ENCODE data around the gene ARL8B. TPM values are rescaled to one million over a fixed set of nuclear protein-coding genes. Genes with fewer than 3 reads are reported as not detected.

The ARL8B gene
- total RNA-seq, 1 experiment from 2014 or later = 52.4 TPM

GRCh38 chr3:5116538-5116937 is 5.6 kb upstream of the ARL8B start:
- no peaks in the 10 kb centered on the region for H3K79me2 ChIP-seq (ENCODE audit: low read length)
- no peak for DNase-seq
- no peak overlapping the region for H3K9ac ChIP-seq (ENCODE audit: low read length)
- H3K4me3 ChIP-seq (ENCODE audit: low read length) = no peak overlapping the region
- H3K4me1 ChIP-seq (ENCODE audit: low read length) = no peaks in the 10 kb centered on the region
- H3K27me3 ChIP-seq (ENCODE audit: low read length) = no peaks in the 10 kb centered on the region
- no peak overlapping the region for H3K4me2 ChIP-seq (ENCODE audit: low read depth, low read length, poor library complexity, severe bottlenecking)
- no peak overlapping the region for H2AFZ ChIP-seq (ENCODE audit: low read length)
- no peaks in the 10 kb centered on the region for H3K9me3 ChIP-seq (ENCODE audit: low read length)
- H3K9me2 ChIP-seq (replicated peaks; ENCODE audit: insufficient read depth, low read length) = no peaks in the 10 kb centered on the region
- H3K36me3 ChIP-seq (ENCODE audit: insufficient read depth, low read length) = no peaks in the 10 kb centered on the region
- no peaks in the 10 kb centered on the region for H4K20me1 ChIP-seq (ENCODE audit: insufficient read depth, low read depth, low read length)
- H3K27ac ChIP-seq (ENCODE audit: low read length) = no peak overlapping the region

- no peak for DNase-seq
- H3K4me3 ChIP-seq (ENCODE audit: low read length) = no peak overlapping the region
- H3K27ac ChIP-seq (ENCODE audit: low read length) = no peak overlapping the region
- no peak overlapping the region for H2AFZ ChIP-seq (ENCODE audit: low read length)
- no peaks in the 10 kb centered on the region for H3K9me2 ChIP-seq (replicated peaks; ENCODE audit: insufficient read depth, low read length)
- H3K79me2 ChIP-seq (ENCODE audit: low read length) = peaks cover 33% of the 10 kb centered on the region
- peaks cover 18% of the 10 kb centered on the region for H4K20me1 ChIP-seq (ENCODE audit: insufficient read depth, low read depth, low read length)
- H3K36me3 ChIP-seq (ENCODE audit: insufficient read depth, low read length) = no peaks in the 10 kb centered on the region
- H3K27me3 ChIP-seq (ENCODE audit: low read length) = no peaks in the 10 kb centered on the region
- peaks cover 21% of the 10 kb centered on the region for H3K4me1 ChIP-seq (ENCODE audit: low read length)
- H3K9ac ChIP-seq (ENCODE audit: low read length) = no peak overlapping the region
- H3K9me3 ChIP-seq (ENCODE audit: low read length) = no peaks in the 10 kb centered on the region
- no peak overlapping the region for H3K4me2 ChIP-seq (ENCODE audit: low read depth, low read length, poor library complexity, severe bottlenecking)
These were observed 1.6 kb upstream of the ARL8B start for GRCh38 chr3:5120446-5120845.

GRCh38 chr3:5122741-5123706 is 932 bp downstream of the ARL8B start:
- Histone ChIP-seq H2AFZ (ENCODE audit: low read length) (no peak overlapping the region; the same call in 1 of the 2 replicates), H3K4me1 (ENCODE audit: low read length) (peaks cover 27% of the 10 kb centered on the region), H3K4me3 (ENCODE audit: low read length) (peak overlapping the region; percentile 100), H3K4me2 (ENCODE audit: low read depth, low read length, poor library complexity, severe bottlenecking) (peak overlapping the region; percentile 83), H3K79me2 (ENCODE audit: low read length) (peaks cover 58% of the 10 kb centered on the region), H3K36me3 (ENCODE audit: insufficient read depth, low read length) (no peaks in the 10 kb centered on the region), H3K9me3 (ENCODE audit: low read length) (no peaks in the 10 kb centered on the region), H3K27ac (ENCODE audit: low read length) (peak overlapping the region; percentile 18; the same call in 1 of the 2 replicates), H4K20me1 (ENCODE audit: insufficient read depth, low read depth, low read length) (peaks cover 22% of the 10 kb centered on the region), H3K27me3 (ENCODE audit: low read length) (no peaks in the 10 kb centered on the region), H3K9ac (ENCODE audit: low read length) (peak overlapping the region; percentile 97), H3K9me2 (replicated peaks; ENCODE audit: insufficient read depth, low read length) (no peaks in the 10 kb centered on the region)
- DNase-seq = peak; percentile 60

- no peak for DNase-seq
- H3K9me3 ChIP-seq (ENCODE audit: low read length) = no peaks in the 10 kb centered on the region
- H3K36me3 ChIP-seq (ENCODE audit: insufficient read depth, low read length) = no peaks in the 10 kb centered on the region
- H2AFZ ChIP-seq (ENCODE audit: low read length) = no peak overlapping the region
- peak overlapping the region; percentile 100 for H3K4me3 ChIP-seq (ENCODE audit: low read length)
- peaks cover 22% of the 10 kb centered on the region for H4K20me1 ChIP-seq (ENCODE audit: insufficient read depth, low read depth, low read length)
- H3K4me2 ChIP-seq (ENCODE audit: low read depth, low read length, poor library complexity, severe bottlenecking) = peak overlapping the region; percentile 83
- peak overlapping the region; percentile 97 for H3K9ac ChIP-seq (ENCODE audit: low read length)
- H3K9me2 ChIP-seq (replicated peaks; ENCODE audit: insufficient read depth, low read length) = no peaks in the 10 kb centered on the region
- peaks cover 67% of the 10 kb centered on the region for H3K79me2 ChIP-seq (ENCODE audit: low read length)
- H3K27ac ChIP-seq (ENCODE audit: low read length) = no peak overlapping the region
- peaks cover 27% of the 10 kb centered on the region for H3K4me1 ChIP-seq (ENCODE audit: low read length)
- H3K27me3 ChIP-seq (ENCODE audit: low read length) = no peaks in the 10 kb centered on the region
These were observed 1.8 kb downstream of the ARL8B start for GRCh38 chr3:5123937-5124336.

GRCh38 chr3:5126586-5126985 is 4.5 kb downstream of the ARL8B start:
- Histone ChIP-seq H3K4me1 (ENCODE audit: low read length) (peaks cover 27% of the 10 kb centered on the region), H3K4me2 (ENCODE audit: low read depth, low read length, poor library complexity, severe bottlenecking) (no peak overlapping the region), H3K9ac (ENCODE audit: low read length) (no peak overlapping the region), H3K9me2 (replicated peaks; ENCODE audit: insufficient read depth, low read length) (no peaks in the 10 kb centered on the region), H3K4me3 (ENCODE audit: low read length) (no peak overlapping the region), H3K79me2 (ENCODE audit: low read length) (peaks cover 92% of the 10 kb centered on the region), H4K20me1 (ENCODE audit: insufficient read depth, low read depth, low read length) (peaks cover 25% of the 10 kb centered on the region), H3K27me3 (ENCODE audit: low read length) (no peaks in the 10 kb centered on the region), H3K36me3 (ENCODE audit: insufficient read depth, low read length) (no peaks in the 10 kb centered on the region), H3K9me3 (ENCODE audit: low read length) (no peaks in the 10 kb centered on the region), H2AFZ (ENCODE audit: low read length) (no peak overlapping the region), H3K27ac (ENCODE audit: low read length) (no peak overlapping the region)
- no peak for DNase-seq

- no peak overlapping the region for H3K9ac ChIP-seq (ENCODE audit: low read length)
- peaks cover 16% of the 10 kb centered on the region for H3K4me1 ChIP-seq (ENCODE audit: low read length)
- no peak overlapping the region for H3K27ac ChIP-seq (ENCODE audit: low read length)
- no peak overlapping the region for H3K4me3 ChIP-seq (ENCODE audit: low read length)
- peaks cover 97% of the 10 kb centered on the region for H3K79me2 ChIP-seq (ENCODE audit: low read length)
- no peak for DNase-seq
- no peaks in the 10 kb centered on the region for H3K9me2 ChIP-seq (replicated peaks; ENCODE audit: insufficient read depth, low read length)
- H3K9me3 ChIP-seq (ENCODE audit: low read length) = no peaks in the 10 kb centered on the region
- no peaks in the 10 kb centered on the region for H3K27me3 ChIP-seq (ENCODE audit: low read length)
- H3K4me2 ChIP-seq (ENCODE audit: low read depth, low read length, poor library complexity, severe bottlenecking) = no peak overlapping the region
- H2AFZ ChIP-seq (ENCODE audit: low read length) = no peak overlapping the region
- no peaks in the 10 kb centered on the region for H3K36me3 ChIP-seq (ENCODE audit: insufficient read depth, low read length)
- peaks cover 20% of the 10 kb centered on the region for H4K20me1 ChIP-seq (ENCODE audit: insufficient read depth, low read depth, low read length)
These were observed 6.8 kb downstream of the ARL8B start for GRCh38 chr3:5128849-5129248.

GRCh38 chr3:5133239-5134018 is 11.3 kb downstream of the ARL8B start:
- H3K4me2 ChIP-seq (ENCODE audit: low read depth, low read length, poor library complexity, severe bottlenecking) = no peak overlapping the region
- H3K27ac ChIP-seq (ENCODE audit: low read length) = no peak overlapping the region
- H3K9me2 ChIP-seq (replicated peaks; ENCODE audit: insufficient read depth, low read length) = no peaks in the 10 kb centered on the region
- peak; percentile 16 for DNase-seq
- H4K20me1 ChIP-seq (ENCODE audit: insufficient read depth, low read depth, low read length) = peaks cover 14% of the 10 kb centered on the region; the same call in 1 of the 2 replicates
- H3K27me3 ChIP-seq (ENCODE audit: low read length) = no peaks in the 10 kb centered on the region
- peaks cover 92% of the 10 kb centered on the region for H3K79me2 ChIP-seq (ENCODE audit: low read length)
- H3K36me3 ChIP-seq (ENCODE audit: insufficient read depth, low read length) = no peaks in the 10 kb centered on the region
- no peak overlapping the region for H3K4me3 ChIP-seq (ENCODE audit: low read length)
- H3K9ac ChIP-seq (ENCODE audit: low read length) = no peak overlapping the region
- H3K4me1 ChIP-seq (ENCODE audit: low read length) = peaks cover 11% of the 10 kb centered on the region
- H2AFZ ChIP-seq (ENCODE audit: low read length) = no peak overlapping the region
- no peaks in the 10 kb centered on the region for H3K9me3 ChIP-seq (ENCODE audit: low read length)

GRCh38 chr3:5134019-5134391 is 11.9 kb downstream of the ARL8B start:
- no peaks in the 10 kb centered on the region for H3K9me2 ChIP-seq (replicated peaks; ENCODE audit: insufficient read depth, low read length)
- peaks cover 92% of the 10 kb centered on the region for H3K79me2 ChIP-seq (ENCODE audit: low read length)
- no peak overlapping the region for H3K9ac ChIP-seq (ENCODE audit: low read length)
- peak; percentile 14 for DNase-seq
- H3K4me1 ChIP-seq (ENCODE audit: low read length) = peaks cover 11% of the 10 kb centered on the region
- H3K9me3 ChIP-seq (ENCODE audit: low read length) = no peaks in the 10 kb centered on the region
- peaks cover 14% of the 10 kb centered on the region; the same call in 1 of the 2 replicates for H4K20me1 ChIP-seq (ENCODE audit: insufficient read depth, low read depth, low read length)
- H3K4me3 ChIP-seq (ENCODE audit: low read length) = no peak overlapping the region
- H3K4me2 ChIP-seq (ENCODE audit: low read depth, low read length, poor library complexity, severe bottlenecking) = no peak overlapping the region
- no peaks in the 10 kb centered on the region for H3K36me3 ChIP-seq (ENCODE audit: insufficient read depth, low read length)
- no peaks in the 10 kb centered on the region for H3K27me3 ChIP-seq (ENCODE audit: low read length)
- H3K27ac ChIP-seq (ENCODE audit: low read length) = no peak overlapping the region
- no peak overlapping the region for H2AFZ ChIP-seq (ENCODE audit: low read length)

Data from Karpas-422 (cell line).